Smooth muscle cell of the brain vasculature (primary cell): ENCODE results near the gene PPIE.
A peak's percentile ranks its signal among the peaks of the same experiment; 100 is the strongest.

Experiments used
- DNase-seq: peaks from one replicate; pipeline ENCODE4 v3.0.0-alpha.2; 2012; ENCODE audit warnings: low read depth, low spot score

Gene PPIE

GRCh38 chr1:39720094-39720999 lies 18.3 kb upstream of the PPIE start:
- no peak for DNase-seq

GRCh38 chr1:39721664-39722063 lies 17.0 kb upstream of the PPIE start:
- no peak for DNase-seq

DNA sequence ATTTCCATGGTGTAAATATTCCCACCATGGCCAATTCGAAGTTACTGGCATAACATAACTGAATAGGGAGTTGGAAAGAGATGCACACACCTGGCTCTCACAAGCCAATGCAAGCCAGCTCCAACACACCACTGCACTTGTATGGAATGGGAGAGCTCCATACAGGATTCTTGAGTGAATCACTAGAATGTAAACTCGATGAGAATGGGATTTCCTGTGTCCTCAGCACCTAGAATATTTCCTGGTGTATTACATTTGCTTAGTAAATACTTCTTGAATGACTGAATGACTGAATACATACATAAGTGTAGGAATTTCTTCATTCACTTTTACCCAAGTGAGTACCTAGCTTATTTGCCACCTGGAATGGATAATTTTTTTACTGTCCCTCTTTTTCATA lies 16.2 kb upstream of the PPIE start:
- DNase-seq = no peak

- DNase-seq = no peak
These were observed 12.1 kb upstream of the PPIE start for GRCh38 chr1:39726600-39726999.

DNA sequence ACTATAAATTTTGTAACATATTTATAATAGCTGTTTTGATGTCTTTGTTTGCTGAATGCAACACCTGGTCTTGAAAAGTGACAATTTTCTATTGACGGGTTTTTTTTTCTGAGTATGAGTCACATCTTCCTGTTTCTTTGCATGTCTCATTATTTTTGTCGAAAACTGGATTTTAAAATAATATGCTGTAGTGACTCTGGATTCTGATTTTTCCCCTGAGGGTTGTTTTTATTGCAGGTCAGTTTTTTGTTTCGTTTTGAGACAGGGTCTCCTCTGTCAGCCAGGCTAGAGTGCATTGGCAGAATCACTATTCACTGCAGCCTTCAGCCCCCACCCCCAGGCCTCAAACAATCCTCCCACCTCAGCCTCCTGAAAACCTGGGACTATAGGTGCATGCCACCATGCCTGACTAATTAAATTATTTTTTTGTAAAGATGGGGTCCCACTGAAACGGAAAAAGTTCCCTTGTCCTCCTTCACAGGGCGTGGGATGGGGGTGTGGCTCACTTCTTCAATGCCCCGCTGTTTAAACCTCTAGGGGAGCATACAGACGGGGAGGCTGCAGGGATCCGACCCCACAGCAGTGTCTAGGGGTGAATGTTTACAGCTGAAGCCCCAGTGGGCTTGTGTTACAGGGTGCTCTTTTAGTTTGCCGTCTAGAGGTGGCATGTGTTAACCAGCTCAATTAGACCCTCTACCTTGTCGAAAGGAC lies 11.3 kb upstream of the PPIE start:
- DNase-seq = no peak

DNA sequence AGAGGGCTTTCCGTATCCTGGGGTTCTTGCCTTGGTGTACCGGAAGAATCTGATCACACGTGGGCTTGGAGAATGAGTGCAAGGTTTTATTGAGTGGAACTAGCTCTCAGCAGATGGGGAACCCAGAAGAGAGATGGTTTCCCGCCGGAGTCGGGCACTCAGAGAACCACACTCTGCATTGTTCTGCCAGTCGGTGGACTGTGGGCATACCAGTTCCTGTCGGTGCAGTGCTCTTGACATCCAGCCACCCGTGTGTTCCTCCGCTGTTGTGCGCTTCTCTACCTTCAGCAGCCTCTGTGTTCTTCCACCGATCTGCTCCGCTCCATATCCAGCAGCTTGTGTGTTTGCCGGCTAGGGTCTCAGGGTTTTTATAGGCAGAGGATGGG lies 10.8 kb upstream of the PPIE start:
- DNase-seq = no peak

- no peak for DNase-seq
These were observed 9.7 kb upstream of the PPIE start for GRCh38 chr1:39729030-39729429.

GRCh38 chr1:39729842-39730241 lies 8.8 kb upstream of the PPIE start:
- DNase-seq = no peak

DNA sequence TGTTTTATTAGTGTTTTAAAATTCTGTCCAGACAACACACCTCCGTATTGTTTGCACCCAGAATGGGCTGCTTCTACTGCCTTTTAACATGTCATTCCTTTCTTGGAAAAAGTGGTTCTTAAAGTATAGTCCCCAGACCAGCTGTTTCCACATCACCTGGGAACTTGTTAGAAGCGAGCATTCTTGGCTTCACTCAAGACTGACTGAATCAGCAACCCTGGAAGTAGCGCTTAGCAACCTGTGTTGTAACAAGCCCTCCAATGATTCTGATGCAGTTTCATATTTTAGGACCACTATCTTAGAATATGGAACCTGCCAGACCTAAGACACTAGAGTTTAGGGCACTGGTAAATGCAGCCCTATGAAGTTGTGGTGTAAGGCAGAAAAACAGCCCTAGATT lies 6.0 kb upstream of the PPIE start:
- DNase-seq = no peak

GRCh38 chr1:39733161-39733560 lies 5.5 kb upstream of the PPIE start:
- no peak for DNase-seq

- no peak for DNase-seq
These were observed 3.0 kb upstream of the PPIE start for GRCh38 chr1:39735731-39736130.

- DNase-seq = peak; percentile 41
These were observed 1.0 kb upstream of the PPIE start for GRCh38 chr1:39737546-39738169.

DNA sequence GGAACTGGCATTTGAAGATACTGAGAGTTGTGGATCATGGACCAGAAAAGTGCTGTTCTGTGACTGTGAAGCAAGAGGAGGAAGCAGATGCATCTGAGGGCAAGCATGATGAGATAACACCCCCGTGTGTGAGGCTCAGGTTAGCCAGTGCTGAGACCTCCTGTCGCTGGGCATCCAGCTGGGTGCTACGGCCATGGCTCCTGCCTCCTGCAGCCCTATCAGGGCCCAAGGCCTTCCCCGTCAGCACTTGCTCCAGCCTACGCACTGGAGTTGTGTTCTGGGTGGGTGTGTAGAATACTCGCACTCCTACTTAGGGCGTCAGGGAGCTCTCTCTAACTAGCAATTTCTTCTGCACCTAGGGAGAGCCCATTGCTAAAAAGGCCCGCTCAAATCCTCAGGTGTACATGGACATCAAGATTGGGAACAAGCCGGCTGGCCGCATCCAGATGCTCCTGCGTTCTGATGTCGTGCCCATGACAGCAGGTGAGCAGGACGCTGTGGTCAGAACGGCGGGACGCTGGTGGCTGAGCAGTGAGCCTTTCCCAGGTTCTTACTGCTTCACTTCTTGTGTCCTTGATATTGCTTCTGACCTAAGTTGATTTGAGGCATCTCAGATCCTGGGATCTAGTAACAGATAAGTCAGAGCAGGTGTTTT lies 6.5 kb downstream of the PPIE start:
- DNase-seq = no peak

- no peak for DNase-seq
These were observed 12.9 kb downstream of the PPIE start for GRCh38 chr1:39751595-39751994.

GRCh38 chr1:39752703-39753102 lies 14.0 kb downstream of the PPIE start:
- no peak for DNase-seq

DNA sequence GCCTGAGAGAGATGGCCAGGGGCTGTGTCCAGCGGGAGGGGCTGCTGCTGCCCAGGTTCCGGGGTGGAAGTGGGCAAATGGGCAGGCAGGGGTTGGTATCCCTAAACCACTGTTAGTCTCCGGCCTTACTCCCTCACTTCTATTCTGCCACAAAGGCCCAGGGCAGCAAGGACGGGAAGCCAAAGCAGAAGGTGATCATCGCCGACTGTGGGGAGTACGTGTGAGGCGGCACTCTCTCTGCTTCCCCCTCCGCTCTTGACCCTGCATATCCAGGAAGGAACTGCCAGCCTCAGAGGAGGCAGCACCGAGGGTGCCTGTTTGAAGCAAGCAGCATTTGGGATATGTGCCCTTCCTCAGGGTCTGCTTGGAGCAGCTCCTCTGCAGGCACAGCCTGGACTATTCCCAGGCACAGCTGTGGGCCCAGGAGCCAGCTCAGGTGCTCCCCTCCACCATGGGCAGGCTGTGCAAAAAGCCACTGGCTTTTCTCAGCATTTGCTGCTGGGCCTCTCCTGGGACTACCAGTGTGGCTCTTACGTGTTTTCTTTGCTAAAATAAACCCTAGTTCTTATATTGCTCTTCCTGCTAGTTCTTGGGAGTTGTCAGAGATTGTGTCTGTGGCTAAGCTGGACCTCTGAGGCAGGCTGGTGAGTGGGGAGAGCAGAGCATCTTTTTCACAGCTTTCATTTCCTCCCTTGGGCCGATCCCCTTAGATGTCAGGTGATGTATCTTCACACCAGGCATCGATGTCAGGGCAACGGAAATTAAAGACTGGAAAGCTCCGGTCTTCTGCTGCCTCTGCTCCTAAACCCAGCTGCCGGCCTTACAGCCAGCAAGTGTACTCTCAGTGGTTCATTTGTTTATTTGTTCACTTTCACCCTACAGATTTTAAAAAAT lies 14.7 kb downstream of the PPIE start:
- DNase-seq = no peak

GRCh38 chr1:39754026-39754570 lies 15.4 kb downstream of the PPIE start:
- no peak for DNase-seq

DNA sequence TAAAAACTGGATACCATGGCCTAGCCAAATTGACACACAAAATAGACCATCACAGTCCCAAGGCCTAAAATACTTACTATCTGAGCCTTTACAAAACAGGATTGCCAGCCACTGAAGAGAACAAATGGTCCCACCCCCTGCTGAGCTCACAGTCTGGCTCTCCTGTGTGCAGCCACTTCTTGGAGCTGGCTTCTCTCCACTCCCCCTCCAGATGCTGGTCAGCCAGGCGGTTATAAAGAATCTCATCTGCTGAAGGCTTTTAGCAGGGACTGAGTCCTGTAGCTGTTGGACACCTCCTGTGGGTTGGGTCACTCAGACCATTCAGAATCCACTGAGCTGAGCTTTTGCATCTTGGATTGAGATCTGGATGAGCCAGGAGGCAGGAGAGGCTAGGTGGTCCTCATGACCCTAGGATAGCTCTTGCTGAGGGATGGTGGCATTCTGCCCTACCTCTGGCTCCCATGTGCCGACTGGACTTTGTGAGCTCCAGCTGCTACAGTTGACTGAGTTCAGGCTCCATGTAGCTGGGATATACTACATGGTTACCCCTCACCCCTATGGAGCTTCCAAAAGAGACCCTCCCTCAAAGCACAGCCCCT lies 16.3 kb downstream of the PPIE start:
- no peak for DNase-seq

DNA sequence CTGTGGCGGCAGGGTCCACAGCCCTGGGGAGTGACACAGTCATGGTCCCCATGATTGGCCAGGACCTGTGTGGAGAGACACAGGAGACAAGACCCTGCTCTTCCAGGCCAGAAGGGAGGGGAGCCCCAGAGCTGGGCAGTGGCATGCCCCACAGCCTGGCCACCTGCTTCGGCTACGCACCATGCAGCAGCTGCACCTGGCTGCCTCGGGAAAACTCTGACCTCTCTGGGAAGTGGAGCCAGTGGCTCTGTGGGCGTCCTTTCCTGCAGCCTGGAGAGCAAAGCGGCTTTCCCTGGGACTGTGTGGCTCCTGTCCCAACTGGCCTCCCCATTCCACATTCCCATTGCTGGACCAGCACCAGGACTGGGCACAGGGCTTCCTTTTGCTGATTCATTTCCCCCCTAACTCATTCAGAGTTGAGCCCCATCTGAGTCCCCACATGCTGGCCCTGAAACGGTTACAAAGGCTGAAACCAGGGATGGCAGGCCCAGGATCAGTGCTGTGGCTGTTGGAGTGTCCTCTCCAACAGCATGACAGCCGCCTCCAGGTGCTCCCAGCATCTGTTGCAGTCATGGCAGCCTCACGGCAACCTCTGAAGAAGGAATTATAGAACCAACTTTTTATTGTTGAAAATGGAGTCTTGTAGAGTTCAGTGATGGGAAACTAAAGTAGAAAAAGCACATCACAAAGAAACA lies 17.4 kb downstream of the PPIE start:
- DNase-seq = no peak

DNA sequence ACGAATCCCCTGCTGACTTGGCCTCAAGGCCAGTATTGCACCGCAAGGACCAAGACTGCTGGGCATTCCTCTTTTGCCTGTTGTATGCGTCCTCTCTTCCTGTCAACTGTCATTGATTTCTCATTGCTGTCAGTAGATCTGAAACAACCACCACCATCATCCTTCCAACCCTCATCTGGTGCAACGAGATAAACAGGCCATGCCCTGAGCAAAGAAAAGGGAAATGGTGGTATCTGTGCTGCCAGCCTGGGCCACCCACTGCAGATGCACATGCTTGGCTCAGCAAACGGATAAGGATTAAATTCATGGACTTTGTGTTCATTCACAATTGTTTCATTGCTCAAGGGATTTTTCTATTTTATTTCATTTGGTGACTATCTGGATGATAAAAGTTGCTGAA lies 18.8 kb downstream of the PPIE start:
- DNase-seq = no peak
